Measurements from ENCODE around the gene CLIC3.
A peak's percentile ranks its signal among the peaks of the same experiment; 100 is the strongest.

CLIC3 gene

DNA sequence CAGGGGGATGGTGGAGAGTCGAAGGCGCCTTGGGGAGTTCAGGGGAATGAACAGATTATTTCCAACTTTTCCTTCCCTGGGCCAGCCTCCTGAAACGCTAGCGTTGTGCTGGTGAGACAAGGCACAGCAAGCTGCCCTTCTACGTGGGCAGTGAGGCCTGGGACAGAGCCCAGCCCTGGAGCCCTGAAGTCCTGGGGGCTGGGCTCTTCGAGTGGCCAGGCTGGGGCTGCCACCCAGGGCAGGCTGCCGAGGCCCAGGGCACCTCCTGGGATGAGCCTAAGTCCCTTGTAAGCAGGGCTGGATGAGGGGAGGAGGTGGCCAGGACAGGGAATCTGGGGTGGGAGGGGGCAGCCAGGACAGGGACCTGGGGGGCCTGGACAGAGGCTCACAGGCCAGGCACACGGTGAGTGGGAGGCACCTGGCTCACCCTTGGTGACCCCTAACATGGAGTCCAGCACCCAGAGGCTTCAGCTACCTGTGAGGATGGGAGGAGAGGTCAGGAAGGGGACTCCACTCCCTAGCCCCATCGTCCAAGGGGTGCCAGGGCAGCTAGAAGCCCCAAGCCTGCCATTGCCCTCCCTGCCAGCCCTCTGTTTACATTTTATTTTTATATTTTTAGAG is 45.6 kb downstream of the CLIC3 start:
- Histone ChIP-seq H3K27ac (peak overlapping the region; percentile 63 to 76 (median 70)), H3K9ac (peak overlapping the region; percentile 64 to 81 (median 76)), H3K9me3 (replicated peaks in 1 of 11) (no peaks in the 10 kb centered on the region), H3K27me3 (no peaks in the 10 kb centered on the region), H3K4me3 (peak overlapping the region; percentile 59 to 76 (median 66)), H3K36me3 (no peaks in the 10 kb centered on the region), H4K20me1 (no peaks in the 10 kb centered on the region; a peak in 1 of 22 replicates), H3K4me2 (peak overlapping the region; percentile 82 to 99 (median 94)), H3K4me1 (peaks cover 14 to 40% (median 31%) of the 10 kb centered on the region in 10 experiments)
- TF ChIP-seq Cebpa-rat (IDR thresholded peaks at IDR 0.05) = no peak

DNA sequence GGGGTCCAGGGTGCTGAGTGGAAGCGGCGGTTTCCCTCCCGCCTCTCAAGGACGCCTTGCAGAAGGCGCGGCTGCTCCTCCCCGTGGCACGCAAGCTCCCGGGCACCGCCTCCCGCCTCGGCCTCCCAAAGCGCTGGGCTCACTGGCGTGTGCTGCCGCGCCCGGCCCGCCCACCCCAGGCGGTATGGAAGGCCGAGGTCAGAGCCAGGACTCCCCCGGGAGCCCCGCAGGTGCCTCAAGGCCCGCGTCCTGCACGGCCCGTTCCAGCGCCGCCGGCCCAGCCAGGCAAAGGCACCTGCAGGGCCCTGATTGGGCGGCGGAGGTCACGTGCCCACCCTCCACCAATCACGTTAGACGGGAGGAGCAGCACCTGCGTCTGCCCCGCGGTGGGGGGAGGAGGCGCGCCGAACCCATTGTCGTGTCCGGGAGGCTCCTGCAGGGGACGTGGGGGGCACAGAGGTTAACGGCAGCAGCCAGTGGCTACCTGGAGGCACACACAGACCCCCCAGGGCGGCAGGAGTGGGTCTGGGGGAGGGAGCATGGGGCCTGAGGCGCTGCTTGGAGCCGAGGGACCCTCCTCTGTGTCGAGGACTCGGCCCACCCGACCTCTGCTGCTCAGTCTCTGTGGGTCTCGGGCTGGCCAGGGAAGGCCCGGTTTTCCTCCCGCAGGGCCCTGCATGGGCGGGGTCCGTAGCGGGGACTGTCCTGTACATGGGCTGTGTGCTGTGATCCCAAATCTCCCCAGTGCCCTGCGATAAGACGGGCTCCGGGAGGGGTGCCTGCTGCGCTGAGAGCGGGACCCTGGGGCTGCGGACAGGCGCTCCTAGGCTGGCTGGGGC is 46.3 kb downstream of the CLIC3 start:
- peak overlapping the region; percentile 59 to 76 (median 66) for H3K4me3 ChIP-seq
- peaks cover 21 to 48% (median 39%) of the 10 kb centered on the region in 10 experiments for H3K4me1 ChIP-seq
- H3K9me3 ChIP-seq (replicated peaks in 1 of 11) = no peaks in the 10 kb centered on the region
- no peaks in the 10 kb centered on the region for H3K27me3 ChIP-seq
- H3K4me2 ChIP-seq = peak overlapping the region; percentile 82 to 99 (median 94)
- TF ChIP-seq Cebpa-rat (IDR thresholded peaks at IDR 0.05) = no peak
- H3K27ac ChIP-seq = peak overlapping the region; percentile 63 to 76 (median 70)
- H3K9ac ChIP-seq = peak overlapping the region; percentile 64 to 81 (median 76)
- H4K20me1 ChIP-seq = no peaks in the 10 kb centered on the region; a peak in 1 of 22 replicates
- H3K36me3 ChIP-seq = no peaks in the 10 kb centered on the region

- H3K27ac ChIP-seq = peak overlapping the region; percentile 63 to 76 (median 70); a peak in 21 of 22 replicates
- H3K4me1 ChIP-seq = peaks cover 24 to 51% (median 42%) of the 10 kb centered on the region in 10 experiments
- H3K4me2 ChIP-seq = peak overlapping the region; percentile 82 to 99 (median 94)
- peak overlapping the region; percentile 64 to 81 (median 76) for H3K9ac ChIP-seq
- peaks cover 0 to under 1% (median 0%) of the 10 kb centered on the region in 11 experiments; a peak in 2 of 22 replicates for H4K20me1 ChIP-seq
- H3K9me3 ChIP-seq (replicated peaks in 1 of 11) = no peaks in the 10 kb centered on the region
- no peaks in the 10 kb centered on the region for H3K27me3 ChIP-seq
- TF ChIP-seq Cebpa-rat (IDR thresholded peaks at IDR 0.05) = no peak
- H3K36me3 ChIP-seq = no peaks in the 10 kb centered on the region
- H3K4me3 ChIP-seq = peak overlapping the region; percentile 59 to 76 (median 66)
Measured at GRCh38 chr9:136949239-136949816, 47.0 kb downstream of the CLIC3 start.

- no peak for TF ChIP-seq Cebpa-rat (IDR thresholded peaks at IDR 0.05)
- H3K9ac ChIP-seq = peak overlapping the region in 6 of 11 experiments; percentile 3 to 52 (median 24); a peak in 6 of 22 replicates
Measured at GRCh38 chr9:136947955-136948510, 48.3 kb downstream of the CLIC3 start.

DNA sequence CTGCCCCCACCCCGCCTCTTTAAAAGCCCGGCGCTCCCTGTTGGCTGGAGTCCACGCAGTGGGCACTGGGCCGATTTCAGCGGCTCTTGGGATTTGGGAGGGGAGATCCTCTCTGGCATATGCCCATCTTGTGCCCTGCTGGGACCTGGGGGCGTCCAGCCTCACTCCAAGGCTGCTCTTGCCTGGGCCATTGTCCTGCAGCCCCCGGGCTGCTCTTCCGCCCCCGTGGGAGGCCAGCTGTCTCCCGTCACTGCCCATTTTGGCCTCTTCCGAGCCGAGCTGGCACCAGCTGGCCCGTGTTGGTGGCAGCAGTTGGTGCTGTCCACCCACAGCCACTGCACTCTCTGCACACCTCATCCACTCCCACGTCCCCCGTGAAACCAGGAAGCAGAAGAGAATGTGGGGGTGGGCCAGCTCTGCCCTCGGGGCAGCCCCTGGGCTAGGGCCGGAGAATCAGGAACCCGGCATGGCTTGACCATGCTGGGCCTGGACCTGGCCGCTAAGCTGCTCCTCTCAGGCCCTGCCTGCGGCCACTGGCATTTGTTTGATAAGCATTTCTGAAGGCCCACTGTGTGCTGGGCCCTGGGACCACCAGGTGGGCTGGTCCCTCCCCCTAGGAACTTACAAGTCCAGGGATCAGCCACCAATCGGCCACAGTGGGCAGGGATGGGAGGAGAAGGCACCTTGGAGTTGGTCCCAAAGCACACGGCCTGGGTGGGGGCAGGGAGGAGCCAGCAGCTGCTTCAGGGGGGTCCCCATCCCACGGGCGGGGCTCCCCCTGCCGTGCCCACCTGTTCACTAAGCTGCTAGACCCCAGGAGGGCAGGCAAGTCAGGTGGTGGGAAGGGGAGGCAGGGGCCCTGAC is 49.1 kb downstream of the CLIC3 start:
- TF ChIP-seq Cebpa-rat (IDR thresholded peaks at IDR 0.05) = no peak
- Histone ChIP-seq H3K4me2 (peak overlapping the region in 4 of 11 experiments; percentile 3 to 65 (median 42); a peak in 5 of 22 replicates), H3K27ac (peak overlapping the region in 3 of 11 experiments; percentile 0 to 28 (median 18); a peak in 3 of 22 replicates), H3K27me3 (no peaks in the 10 kb centered on the region), H3K36me3 (peaks cover 7 to 14% (median 11%) of the 10 kb centered on the region in 11 experiments), H3K9me3 (replicated peaks in 1 of 11) (no peaks in the 10 kb centered on the region), H3K4me3 (no peak overlapping the region), H3K9ac (peak overlapping the region in 7 of 11 experiments; percentile 3 to 52 (median 23); a peak in 10 of 22 replicates), H4K20me1 (peaks cover 15 to 21% (median 19%) of the 10 kb centered on the region in 11 experiments; a peak in 21 of 22 replicates), H3K4me1 (peaks cover 35 to 63% (median 55%) of the 10 kb centered on the region in 10 experiments)

More at GRCh38 chr9:136947955-136948510, 48.3 kb downstream of the CLIC3 start:
- peaks cover 31 to 56% (median 48%) of the 10 kb centered on the region in 10 experiments for H3K4me1 ChIP-seq
- peaks cover 8 to 13% (median 11%) of the 10 kb centered on the region in 11 experiments; a peak in 20 of 22 replicates for H4K20me1 ChIP-seq
- H3K4me3 ChIP-seq = no peak overlapping the region
- peaks cover 0 to 6% (median 3%) of the 10 kb centered on the region in 11 experiments; a peak in 12 of 22 replicates for H3K36me3 ChIP-seq
- peak overlapping the region in 6 of 11 experiments; percentile 3 to 65 (median 20); a peak in 5 of 22 replicates for H3K4me2 ChIP-seq
- peak overlapping the region in 3 of 11 experiments; percentile 0 to 28 (median 18); a peak in 3 of 22 replicates for H3K27ac ChIP-seq
- H3K27me3 ChIP-seq = no peaks in the 10 kb centered on the region
- H3K9me3 ChIP-seq (replicated peaks in 1 of 11) = no peaks in the 10 kb centered on the region

DNA sequence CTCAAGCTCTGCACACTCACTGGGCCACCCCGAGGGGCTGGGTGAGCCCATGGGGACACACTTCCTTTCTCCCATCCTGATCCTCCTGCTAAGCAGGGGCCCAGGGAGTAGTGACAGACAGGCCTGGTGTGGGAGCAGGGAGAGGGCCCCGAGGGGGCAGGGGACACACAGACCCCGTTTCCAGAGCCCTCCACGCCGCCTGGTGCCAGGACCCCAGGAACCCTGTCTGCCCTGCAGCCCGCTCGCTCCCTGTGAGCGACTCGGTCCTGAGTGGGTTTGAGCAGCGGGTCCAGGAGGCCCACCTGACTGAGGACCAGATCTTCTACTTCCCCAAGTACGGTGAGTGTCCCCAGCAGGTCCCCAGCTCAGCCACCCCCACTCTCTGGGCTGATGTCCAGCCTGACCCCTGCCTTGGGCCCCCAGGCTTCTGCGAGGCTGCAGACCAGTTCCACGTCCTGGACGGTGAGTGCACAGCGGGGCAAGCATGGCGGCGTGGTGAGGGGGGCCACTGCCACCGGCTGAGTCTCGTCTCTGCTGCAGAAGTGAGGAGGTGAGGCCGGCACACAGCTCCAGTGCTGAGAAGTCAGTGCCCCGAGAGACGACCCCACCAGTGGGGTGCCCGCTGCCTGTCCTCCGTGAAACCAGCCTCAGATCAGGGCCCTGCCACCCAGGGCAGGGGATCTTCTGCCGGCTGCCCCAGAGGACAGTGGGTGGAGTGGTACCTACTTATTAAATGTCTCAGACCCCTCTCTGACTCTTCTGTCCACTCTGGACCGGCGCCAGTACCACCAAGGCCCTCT is 49.9 kb downstream of the CLIC3 start:
- no peak for TF ChIP-seq Cebpa-rat (IDR thresholded peaks at IDR 0.05)
- Histone ChIP-seq H3K9me3 (replicated peaks in 1 of 11) (no peaks in the 10 kb centered on the region), H3K4me3 (no peak overlapping the region), H3K27ac (no peak overlapping the region), H3K9ac (peak overlapping the region in 3 of 11 experiments; percentile 9 to 23 (median 21); a peak in 3 of 22 replicates), H3K4me1 (peaks cover 35 to 67% (median 55%) of the 10 kb centered on the region in 10 experiments), H3K4me2 (peak overlapping the region in 3 of 11 experiments; percentile 39 to 65 (median 57); a peak in 3 of 22 replicates), H3K36me3 (peaks cover 16 to 22% (median 19%) of the 10 kb centered on the region in 11 experiments), H4K20me1 (peaks cover 24 to 29% (median 27%) of the 10 kb centered on the region in 11 experiments; a peak in 21 of 22 replicates), H3K27me3 (no peaks in the 10 kb centered on the region)

All from BLaER1 treated with 17β-estradiol and CSF1 and Interleukin-3, amounts not matched to agents 10 nM and 100 nM (cell line).